TTC549 (cell line): ENCODE data around the gene IZUMO1.
"Not testable (repeated sequence)": the region's sequence is repeated elsewhere in the genome, so short reads cannot be mapped to it uniquely, and the experiment has no call there.

Experiments used
- FAIRE-seq: peaks from 2 replicates; lab custom pipeline; 2012; peaks lifted over from hg19 to GRCh38; lab: Jason Lieb, UNC

The IZUMO1 gene

GRCh38 chr19:48713041-48713863 is 33.5 kb downstream of the IZUMO1 start:
- no peak for FAIRE-seq

- FAIRE-seq: no peak
These were observed 35.5 kb downstream of the IZUMO1 start for GRCh38 chr19:48711106-48711662.

GRCh38 chr19:48708471-48708870 is 38.2 kb downstream of the IZUMO1 start:
- FAIRE-seq: no peak

- no peak for FAIRE-seq
These were observed 41.3 kb downstream of the IZUMO1 start for GRCh38 chr19:48705431-48705830.

GRCh38 chr19:48703316-48703715 is 43.4 kb downstream of the IZUMO1 start:
- no peak for FAIRE-seq

- no peak for FAIRE-seq
These were observed 44.0 kb downstream of the IZUMO1 start for GRCh38 chr19:48702701-48703100.

GRCh38 chr19:48698046-48698445 is 48.7 kb downstream of the IZUMO1 start:
- no peak for FAIRE-seq

- no peak for FAIRE-seq
These were observed 50.2 kb downstream of the IZUMO1 start for GRCh38 chr19:48696353-48697010.

GRCh38 chr19:48695743-48696352 is 50.9 kb downstream of the IZUMO1 start, which contains the start of gene FUT2:
TSS of gene FUT2 (plus strand) at chr19:48695971. CDS start at chr19:48702957, 6,986 bp downstream.
- FAIRE-seq: no peak

- not testable (repeated sequence) for FAIRE-seq
These were observed 53.1 kb downstream of the IZUMO1 start for GRCh38 chr19:48693629-48694028.
